Measurements from ENCODE around the gene DENND1C.

The DENND1C gene

GRCh38 chr19:6476896-6477431, 4.6 kb downstream of the DENND1C start:
- DNase-seq: no peak

GRCh38 chr19:6476155-6476895, 5.3 kb downstream of the DENND1C start:
- no peak for DNase-seq

GRCh38 chr19:6475321-6476108, 6.1 kb downstream of the DENND1C start:
- DNase-seq: no peak

GRCh38 chr19:6473647-6474046, 7.9 kb downstream of the DENND1C start:
- DNase-seq: no peak

- no peak for DNase-seq
Measured at GRCh38 chr19:6472713-6473112, 8.9 kb downstream of the DENND1C start.

- DNase-seq: no peak
Measured at GRCh38 chr19:6471076-6471475, 10.5 kb downstream of the DENND1C start.

GRCh38 chr19:6470173-6470572, 11.4 kb downstream of the DENND1C start:
- no peak for DNase-seq

GRCh38 chr19:6467384-6467783, 14.2 kb downstream of the DENND1C start:
- DNase-seq: no peak

- DNase-seq: no peak
Measured at GRCh38 chr19:6466526-6467248, 14.9 kb downstream of the DENND1C start.

- no peak for DNase-seq
Measured at GRCh38 chr19:6465663-6466062, 15.9 kb downstream of the DENND1C start.

GRCh38 chr19:6465006-6465405, 16.6 kb downstream of the DENND1C start:
- no peak for DNase-seq

- no peak for DNase-seq
Measured at GRCh38 chr19:6464070-6464873, 17.3 kb downstream of the DENND1C start, which contains the start of gene CRB3. Gene CRB3, plus strand, starts transcription at chr19:6464271. Its CDS starts 431 bp downstream, at chr19:6464702.

GRCh38 chr19:6460099-6460884, 21.3 kb downstream of the DENND1C start:
- peak; percentile 97 to 98 for DNase-seq

- peak; percentile 39 to 48 for DNase-seq
Measured at GRCh38 chr19:6459262-6460098, 22.1 kb downstream of the DENND1C start, which contains the start of gene SLC25A23. Gene SLC25A23, minus strand, starts transcription at chr19:6459792. Its CDS starts 164 bp downstream, at chr19:6459628.

GRCh38 chr19:6458695-6459261, 22.8 kb downstream of the DENND1C start:
- DNase-seq: no peak

GRCh38 chr19:6457958-6458694, 23.5 kb downstream of the DENND1C start:
- DNase-seq: no peak

- DNase-seq: no peak
Measured at GRCh38 chr19:6455924-6456323, 25.7 kb downstream of the DENND1C start.

GRCh38 chr19:6453951-6454565, 27.5 kb downstream of the DENND1C start:
- DNase-seq: no peak

- DNase-seq: no peak
Measured at GRCh38 chr19:6452899-6453298, 28.7 kb downstream of the DENND1C start.

All from Kasumi-1 (cell line).